Chondrocyte (in vitro differentiated cells): ENCODE data around the gene PDCD4. TPM values are rescaled to one million over a fixed set of nuclear protein-coding genes. Genes with fewer than 3 reads are reported as not detected.
A peak's percentile ranks its signal among the peaks of the same experiment; 100 is the strongest.

Source experiments
- DNase-seq: peaks from one replicate; pipeline ENCODE4 v3.0.0; 2021; ENCODE audit warnings: mixed read lengths, low spot score
- H3K27ac Mint-ChIP-seq: one replicate; pipeline ENCODE4 v1.8.0; 2021; ENCODE audit warnings: mild to moderate bottlenecking, moderate library complexity, mixed read lengths; ENCODE audit not compliant: unreplicated experiment
- H3K27me3 Mint-ChIP-seq: 2 replicates; pipeline ENCODE4 v1.8.0; 2021; ENCODE audit warnings: low read depth, mixed read lengths
- H3K36me3 Mint-ChIP-seq: 2 replicates; pipeline ENCODE4 v1.8.0; 2021; ENCODE audit warnings: low read depth, mixed read lengths
- H3K4me1 Mint-ChIP-seq: 2 replicates; pipeline ENCODE4 v1.8.0; 2021; ENCODE audit warnings: low read depth, mild to moderate bottlenecking, mixed read lengths
- H3K4me3 Mint-ChIP-seq: one replicate; pipeline ENCODE4 v1.8.0; 2021; ENCODE audit warnings: mild to moderate bottlenecking, moderate library complexity, mixed read lengths; ENCODE audit not compliant: unreplicated experiment
- H3K9me3 Mint-ChIP-seq: 2 replicates; pipeline ENCODE4 v1.8.0; 2021; ENCODE audit warnings: low read depth, mixed read lengths
- total RNA-seq: library from RNA; stranded (reverse); gene quantifications from 3 replicates; pipeline ENCODE4 v1.2.1, GENCODE V29; 2021
- TF ChIP-seq, protein P1 (sequence below): fragments of 200-600 bp; sonication (generic); IDR thresholded peaks from 2 replicates; pipeline ENCODE4 v1.5.0; 2021; ENCODE audit warnings: antibody characterized with exemption, mild to moderate bottlenecking, moderate library complexity

PDCD4 gene
- total RNA-seq, 1 donor from 2014 or later, result 80.3 TPM

DNA sequence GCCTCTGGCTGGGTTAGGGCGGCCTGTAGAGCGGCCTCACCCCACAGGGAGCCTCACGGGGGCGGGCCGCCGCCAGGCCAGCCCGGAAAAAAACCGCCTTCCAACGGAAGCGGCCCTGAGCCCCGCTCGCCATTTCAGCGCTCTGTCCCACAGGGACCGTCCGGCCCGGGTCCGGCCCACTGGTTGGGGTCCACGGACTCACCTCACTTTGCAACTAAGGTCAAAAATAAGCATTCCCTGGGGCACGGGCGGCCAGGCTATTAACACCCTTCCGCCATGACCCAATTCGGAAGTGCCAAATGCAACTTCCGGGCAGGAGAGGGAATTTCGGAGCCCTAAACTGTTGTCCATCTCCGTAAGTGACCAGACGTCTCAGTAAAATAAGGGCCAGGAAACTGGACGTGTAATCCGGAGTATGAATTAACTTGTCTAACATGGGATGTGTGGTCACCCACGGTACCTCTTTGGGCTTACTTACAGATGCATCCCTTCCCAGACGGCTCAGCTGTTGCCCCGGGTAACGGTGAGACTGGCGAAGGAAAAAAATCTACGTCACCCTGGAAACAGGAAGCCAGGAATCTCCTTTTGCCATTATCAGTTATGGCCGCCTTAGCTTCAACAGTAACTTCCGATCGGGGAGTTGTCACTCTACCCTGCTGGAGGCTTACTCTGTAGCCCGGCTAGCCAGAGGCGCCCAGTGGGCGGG, 47.1 kb downstream of the PDCD4 start, which contains the start of gene BBIP1:
Gene BBIP1, minus strand, starts transcription at position 538 of the 706 bp plus-strand sequence. CDS start 1,023 bp downstream, outside the sequence.
- Mint-ChIP-seq H3K4me3 (peak within 1 kb of the TSS; percentile 91), H3K27me3 (no peaks in the 10 kb centered on the region), H3K36me3 (no peaks in the 10 kb centered on the region), H3K9me3 (no peaks in the 10 kb centered on the region), H3K4me1 (peaks cover 63% of the 10 kb centered on the region), H3K27ac (peak within 1 kb of the TSS; percentile 100)
- peak; percentile 98 for DNase-seq
- TF ChIP-seq, protein P1, sequence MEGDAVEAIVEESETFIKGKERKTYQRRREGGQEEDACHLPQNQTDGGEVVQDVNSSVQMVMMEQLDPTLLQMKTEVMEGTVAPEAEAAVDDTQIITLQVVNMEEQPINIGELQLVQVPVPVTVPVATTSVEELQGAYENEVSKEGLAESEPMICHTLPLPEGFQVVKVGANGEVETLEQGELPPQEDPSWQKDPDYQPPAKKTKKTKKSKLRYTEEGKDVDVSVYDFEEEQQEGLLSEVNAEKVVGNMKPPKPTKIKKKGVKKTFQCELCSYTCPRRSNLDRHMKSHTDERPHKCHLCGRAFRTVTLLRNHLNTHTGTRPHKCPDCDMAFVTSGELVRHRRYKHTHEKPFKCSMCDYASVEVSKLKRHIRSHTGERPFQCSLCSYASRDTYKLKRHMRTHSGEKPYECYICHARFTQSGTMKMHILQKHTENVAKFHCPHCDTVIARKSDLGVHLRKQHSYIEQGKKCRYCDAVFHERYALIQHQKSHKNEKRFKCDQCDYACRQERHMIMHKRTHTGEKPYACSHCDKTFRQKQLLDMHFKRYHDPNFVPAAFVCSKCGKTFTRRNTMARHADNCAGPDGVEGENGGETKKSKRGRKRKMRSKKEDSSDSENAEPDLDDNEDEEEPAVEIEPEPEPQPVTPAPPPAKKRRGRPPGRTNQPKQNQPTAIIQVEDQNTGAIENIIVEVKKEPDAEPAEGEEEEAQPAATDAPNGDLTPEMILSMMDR, result no peak

DNA sequence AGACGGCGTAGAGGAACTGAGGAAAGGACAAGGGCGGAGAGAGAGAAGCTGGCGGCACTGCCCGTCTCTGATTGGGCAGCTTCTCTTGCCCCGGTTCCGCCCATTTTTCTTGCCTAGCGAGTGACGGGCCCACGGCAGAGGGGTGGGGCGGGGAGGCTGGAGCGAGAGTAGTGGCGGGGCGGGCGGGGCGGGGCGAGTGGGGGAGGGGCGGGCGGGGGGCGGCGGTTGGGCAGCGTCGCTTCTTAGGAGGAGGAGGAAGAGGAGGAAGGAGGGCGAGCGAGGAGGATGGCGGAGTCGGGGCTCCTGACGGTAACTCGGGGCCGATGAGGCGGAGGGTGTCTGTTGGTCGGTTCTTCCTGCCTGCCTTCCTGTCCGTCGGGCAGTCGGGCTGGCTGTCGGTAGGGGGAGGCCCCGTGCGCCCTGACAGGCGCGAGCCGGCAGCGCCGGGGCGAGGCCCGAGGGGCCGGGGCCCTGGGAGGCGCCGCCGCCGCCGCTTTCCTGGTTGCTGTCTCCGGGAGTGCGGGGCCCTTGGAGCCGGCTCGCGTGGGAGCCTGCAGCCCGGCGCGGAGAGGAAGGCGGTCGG, 47.7 kb downstream of the PDCD4 start, which contains the start of gene SHOC2:
Gene SHOC2, plus strand, starts transcription at position 256 of the 583 bp plus-strand sequence. CDS start 44,755 bp downstream, outside the sequence.
- TF ChIP-seq, protein P1, result peak; percentile 63
- no peaks in the 10 kb centered on the region for H3K9me3 Mint-ChIP-seq
- peak within 1 kb of the TSS; percentile 91 for H3K4me3 Mint-ChIP-seq
- DNase-seq, result peak; percentile 100
- H3K36me3 Mint-ChIP-seq, result no peaks in the 10 kb centered on the region
- H3K27ac Mint-ChIP-seq, result peak within 1 kb of the TSS; percentile 100
- H3K4me1 Mint-ChIP-seq, result peaks cover 64% of the 10 kb centered on the region
- H3K27me3 Mint-ChIP-seq, result no peaks in the 10 kb centered on the region

DNA sequence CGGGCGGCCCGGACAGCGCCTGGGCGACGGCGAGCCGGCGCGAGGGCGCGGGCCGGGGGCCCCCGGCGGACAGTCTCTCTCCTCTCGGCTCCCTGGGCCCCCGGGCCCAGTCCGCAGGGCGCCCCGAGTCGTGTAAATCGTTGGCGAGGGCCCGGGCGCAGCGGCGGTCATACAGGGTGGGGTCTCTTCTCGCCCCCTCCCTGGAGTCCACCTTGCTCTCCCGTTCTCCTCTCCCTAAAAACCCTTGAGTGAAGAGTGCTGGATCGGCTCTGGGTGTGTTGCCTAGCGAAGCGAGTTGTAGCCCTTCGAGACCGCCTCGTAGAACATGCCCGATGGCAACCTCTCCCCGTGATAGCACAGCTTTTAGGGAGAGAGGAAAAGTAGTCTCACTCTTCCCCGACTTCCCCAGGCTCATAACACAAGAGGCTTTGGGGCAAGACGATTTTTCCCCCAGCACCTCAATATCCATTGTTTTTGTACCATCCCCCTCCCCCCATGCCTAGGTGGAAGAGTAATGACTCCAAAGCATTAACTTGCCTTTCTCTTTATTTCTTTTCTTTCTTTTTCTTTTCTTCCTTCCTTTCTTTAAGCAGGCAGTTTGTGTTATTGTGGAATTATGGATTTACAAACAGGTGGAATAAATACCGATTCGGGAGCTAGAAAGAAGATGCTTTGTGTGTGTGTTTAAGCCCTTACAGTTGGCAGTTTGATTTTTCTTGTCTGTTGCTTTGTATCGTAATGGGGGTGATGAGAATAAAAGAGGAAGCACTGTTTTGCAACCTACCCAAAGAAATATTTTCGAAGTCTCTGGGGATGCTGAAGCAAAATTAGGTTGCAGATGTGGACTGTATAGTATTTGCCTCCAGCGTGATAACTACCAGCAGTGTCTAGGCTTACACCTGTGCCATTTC, 48.5 kb downstream of the PDCD4 start:
- Mint-ChIP-seq H3K9me3 (no peaks in the 10 kb centered on the region), H3K27ac (peak overlapping the region; percentile 93), H3K36me3 (no peaks in the 10 kb centered on the region), H3K4me3 (peak overlapping the region; percentile 91), H3K4me1 (peaks cover 61% of the 10 kb centered on the region), H3K27me3 (no peaks in the 10 kb centered on the region)
- TF ChIP-seq, protein P1, result no peak
- DNase-seq, result peak; percentile 68

DNA sequence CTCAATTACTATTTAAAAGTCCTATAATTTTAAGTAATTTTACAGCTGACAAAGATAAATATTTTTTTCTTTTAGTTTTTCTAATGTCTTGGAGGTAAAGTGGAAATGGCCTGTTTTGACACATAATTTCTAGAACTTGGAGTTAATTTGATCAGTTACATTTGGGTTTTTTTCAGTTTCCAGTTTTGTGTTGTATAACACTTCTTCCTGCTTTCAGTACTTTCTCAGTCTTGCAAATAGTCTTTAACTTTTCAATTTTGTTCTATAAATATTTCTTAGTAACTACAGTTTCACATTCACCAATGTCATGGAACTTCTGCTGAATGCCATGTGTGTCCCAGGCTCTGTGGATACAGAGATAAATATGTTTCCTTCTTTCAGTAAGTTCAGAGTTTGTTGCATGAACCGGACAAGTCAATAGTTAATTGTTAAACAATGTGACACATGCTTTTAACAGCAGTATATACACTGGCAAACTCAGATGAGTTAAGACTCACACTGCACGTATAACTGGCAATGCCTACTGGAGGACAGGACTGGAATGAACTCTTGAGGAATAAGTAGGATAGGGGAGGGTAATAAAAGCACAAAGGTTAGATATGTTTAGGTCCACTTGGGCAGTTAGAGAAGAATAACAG, 52.2 kb downstream of the PDCD4 start:
- Mint-ChIP-seq H3K4me3 (no peak overlapping the region), H3K27ac (peak overlapping the region; percentile 29), H3K4me1 (peaks cover 48% of the 10 kb centered on the region), H3K36me3 (no peaks in the 10 kb centered on the region), H3K9me3 (no peaks in the 10 kb centered on the region), H3K27me3 (no peaks in the 10 kb centered on the region)
- TF ChIP-seq, protein P1, result no peak
- no peak for DNase-seq
